K562 treated with DMSO at 1 percent for 48 hours (cell line): ENCODE measurements around the gene ABCA2. TPM values are rescaled to one million over a fixed set of nuclear protein-coding genes. Genes with fewer than 3 reads are reported as not detected.

ENCODE experiments used
- total RNA-seq: library from RNA; unstranded; fragments of 300-600 nt; gene quantifications from 2 replicates; pipeline ENCODE4 v1.2.3, GENCODE V29; 2022; ENCODE audit warnings: low replicate concordance; ENCODE audit errors: extremely low read depth

The ABCA2 gene, protein sequence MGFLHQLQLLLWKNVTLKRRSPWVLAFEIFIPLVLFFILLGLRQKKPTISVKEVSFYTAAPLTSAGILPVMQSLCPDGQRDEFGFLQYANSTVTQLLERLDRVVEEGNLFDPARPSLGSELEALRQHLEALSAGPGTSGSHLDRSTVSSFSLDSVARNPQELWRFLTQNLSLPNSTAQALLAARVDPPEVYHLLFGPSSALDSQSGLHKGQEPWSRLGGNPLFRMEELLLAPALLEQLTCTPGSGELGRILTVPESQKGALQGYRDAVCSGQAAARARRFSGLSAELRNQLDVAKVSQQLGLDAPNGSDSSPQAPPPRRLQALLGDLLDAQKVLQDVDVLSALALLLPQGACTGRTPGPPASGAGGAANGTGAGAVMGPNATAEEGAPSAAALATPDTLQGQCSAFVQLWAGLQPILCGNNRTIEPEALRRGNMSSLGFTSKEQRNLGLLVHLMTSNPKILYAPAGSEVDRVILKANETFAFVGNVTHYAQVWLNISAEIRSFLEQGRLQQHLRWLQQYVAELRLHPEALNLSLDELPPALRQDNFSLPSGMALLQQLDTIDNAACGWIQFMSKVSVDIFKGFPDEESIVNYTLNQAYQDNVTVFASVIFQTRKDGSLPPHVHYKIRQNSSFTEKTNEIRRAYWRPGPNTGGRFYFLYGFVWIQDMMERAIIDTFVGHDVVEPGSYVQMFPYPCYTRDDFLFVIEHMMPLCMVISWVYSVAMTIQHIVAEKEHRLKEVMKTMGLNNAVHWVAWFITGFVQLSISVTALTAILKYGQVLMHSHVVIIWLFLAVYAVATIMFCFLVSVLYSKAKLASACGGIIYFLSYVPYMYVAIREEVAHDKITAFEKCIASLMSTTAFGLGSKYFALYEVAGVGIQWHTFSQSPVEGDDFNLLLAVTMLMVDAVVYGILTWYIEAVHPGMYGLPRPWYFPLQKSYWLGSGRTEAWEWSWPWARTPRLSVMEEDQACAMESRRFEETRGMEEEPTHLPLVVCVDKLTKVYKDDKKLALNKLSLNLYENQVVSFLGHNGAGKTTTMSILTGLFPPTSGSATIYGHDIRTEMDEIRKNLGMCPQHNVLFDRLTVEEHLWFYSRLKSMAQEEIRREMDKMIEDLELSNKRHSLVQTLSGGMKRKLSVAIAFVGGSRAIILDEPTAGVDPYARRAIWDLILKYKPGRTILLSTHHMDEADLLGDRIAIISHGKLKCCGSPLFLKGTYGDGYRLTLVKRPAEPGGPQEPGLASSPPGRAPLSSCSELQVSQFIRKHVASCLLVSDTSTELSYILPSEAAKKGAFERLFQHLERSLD (N-terminal part only)
- not detected in 2 replicates for total RNA-seq

DNA sequence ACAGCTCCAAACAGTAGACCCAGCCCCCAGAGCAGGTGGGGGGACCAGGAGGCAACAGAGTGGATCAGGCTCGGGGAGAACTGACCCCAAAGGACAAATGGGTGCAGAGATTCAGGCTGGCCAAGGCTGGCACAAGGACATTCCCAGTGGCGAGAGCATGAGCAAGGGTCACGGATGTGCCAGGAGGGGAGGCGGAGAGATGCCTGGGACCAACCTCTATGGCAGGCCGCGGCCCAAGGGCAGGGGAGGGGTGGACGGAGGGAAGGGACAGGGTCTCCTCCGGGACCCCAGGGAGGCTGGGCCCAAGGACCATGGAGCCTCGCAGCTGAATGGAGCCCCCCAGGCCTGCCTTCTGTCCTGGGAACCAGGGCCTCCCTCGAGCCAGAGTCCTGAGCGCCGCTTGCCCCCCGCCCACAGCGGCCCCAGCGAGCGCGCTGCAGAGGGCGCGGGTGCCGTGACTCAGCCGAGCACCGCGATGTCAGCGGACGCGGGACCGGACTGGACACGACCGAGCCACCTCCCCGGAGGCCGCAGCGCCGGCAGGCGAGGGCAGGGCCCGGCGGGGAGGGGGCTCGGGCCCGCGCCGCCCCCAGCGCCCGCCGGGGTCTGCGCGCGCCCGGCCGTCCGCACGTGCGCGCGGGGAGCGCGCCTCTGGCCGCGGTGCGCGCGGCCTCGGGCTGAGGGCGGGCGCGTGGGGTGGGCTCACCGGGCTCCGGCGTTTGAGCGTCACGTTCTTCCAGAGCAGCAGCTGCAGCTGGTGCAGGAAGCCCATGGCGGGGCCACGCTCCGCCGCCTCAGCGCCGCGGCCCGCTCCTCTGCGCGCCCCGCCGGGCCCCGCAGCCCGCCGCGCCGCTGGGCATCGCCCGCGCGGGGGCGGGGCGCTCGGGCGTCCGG is at the start of gene ABCA2:
Gene ABCA2, minus strand, starts transcription at position 869 of the 894 bp plus-strand sequence. Its CDS starts 97 bp downstream, at position 772.

GRCh38 chr9:137077010-137077747 is 49.1 kb upstream of the ABCA2 start, which contains the start of gene UAP1L1:
Gene UAP1L1 (plus strand): TSS chr9:137077517. CDS start chr9:137077533, 16 bp downstream.

DNA sequence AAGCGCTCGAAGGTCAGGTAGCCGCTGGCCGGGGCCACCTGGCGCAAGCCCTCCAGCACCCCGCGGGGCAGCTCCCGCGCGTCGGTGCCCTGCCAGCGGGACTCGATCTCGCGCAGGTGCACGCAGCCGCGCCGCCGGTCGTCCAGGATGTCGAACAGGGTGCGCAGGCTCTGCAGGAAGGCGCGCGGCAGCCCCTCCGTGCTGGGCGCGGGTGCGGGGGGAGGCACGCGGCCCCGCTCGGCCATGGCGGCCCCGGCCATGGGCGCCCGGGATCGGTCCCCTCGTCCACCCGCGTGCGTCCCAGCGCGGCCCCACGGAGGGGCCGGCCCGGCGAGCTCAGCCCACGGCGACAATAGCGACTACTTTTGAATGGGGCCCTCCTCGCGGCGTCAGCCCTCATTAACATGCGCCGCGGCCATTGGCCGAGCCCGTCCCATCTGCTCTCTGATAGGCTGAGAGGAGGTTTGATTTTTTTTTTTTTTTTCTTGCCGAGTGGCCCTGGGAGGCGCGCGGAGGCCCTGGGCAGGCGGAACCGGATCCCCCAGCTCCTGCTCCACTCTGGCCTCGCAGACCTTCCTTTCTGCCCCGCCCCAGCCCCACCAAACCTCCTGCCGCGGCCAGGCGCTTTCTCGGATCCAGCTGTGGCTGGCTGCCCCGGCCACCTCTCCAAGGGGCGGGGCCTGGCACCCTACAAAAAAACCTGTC is 42.3 kb upstream of the ABCA2 start, which contains the start of gene SAPCD2:
Gene SAPCD2, minus strand, starts transcription at position 357 of the 705 bp plus-strand sequence. Its CDS starts 97 bp downstream, at position 260.

DNA sequence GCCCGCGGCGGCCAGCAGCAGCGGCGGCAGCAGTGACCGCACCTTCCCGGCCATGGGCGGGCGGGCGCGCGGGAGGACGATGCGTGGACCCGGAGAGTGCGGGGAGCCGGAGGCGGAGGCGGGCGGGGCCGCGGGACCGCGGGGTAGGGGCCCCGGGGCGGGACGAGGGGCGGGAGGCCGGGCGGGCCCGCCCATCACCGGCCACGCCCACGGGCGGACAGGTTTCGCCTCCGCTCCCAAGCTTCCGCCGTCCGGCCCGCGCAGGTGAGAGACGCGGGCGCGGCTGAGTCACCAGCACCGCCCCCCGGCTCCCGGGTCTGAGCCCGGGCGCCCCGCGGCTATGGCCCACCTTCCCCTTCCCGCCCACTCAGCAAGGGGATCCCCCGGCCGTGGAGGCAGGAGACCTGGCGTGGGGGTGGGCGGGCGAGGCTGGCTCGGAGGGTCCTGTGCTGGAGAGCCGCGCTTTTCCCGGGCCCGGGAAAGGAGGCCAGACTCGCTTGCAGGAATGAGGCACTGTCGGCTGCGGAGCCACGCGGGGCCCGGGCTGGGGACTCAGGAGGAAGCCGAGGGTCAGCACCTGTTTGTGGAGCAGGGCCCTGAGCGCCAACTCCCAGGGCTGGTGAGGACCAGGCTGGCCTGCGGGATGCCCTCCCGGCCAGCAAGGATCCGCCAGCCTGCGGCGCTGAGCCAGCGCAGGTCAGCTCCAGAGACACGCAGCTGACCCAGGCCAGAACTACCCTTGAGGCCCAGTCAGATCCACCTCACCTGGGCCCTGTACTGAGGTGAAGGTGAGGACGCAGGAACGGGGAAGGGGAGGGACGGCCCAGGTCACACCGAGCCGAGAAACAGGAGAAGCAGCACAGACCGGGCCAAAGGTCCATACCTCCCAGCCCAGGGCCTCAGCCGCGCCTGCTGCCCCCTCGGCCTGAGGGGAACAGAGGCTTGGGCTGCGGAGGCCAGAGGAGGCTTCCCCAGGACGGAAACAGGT is 26.2 kb upstream of the ABCA2 start, which contains the start of gene ENTPD2:
Gene ENTPD2, minus strand, starts transcription at position 118 of the 988 bp plus-strand sequence. Its CDS starts 64 bp downstream, at position 54.

GRCh38 chr9:137046088-137046787 is 18.2 kb upstream of the ABCA2 start, which contains the start of gene NPDC1:
Gene NPDC1 (minus strand): TSS chr9:137046177. CDS start chr9:137045989, 188 bp downstream.

GRCh38 chr9:137031904-137032640 is 4.0 kb upstream of the ABCA2 start, which contains the start of gene FUT7:
Gene FUT7 (minus strand): TSS chr9:137032088. CDS start chr9:137031991, 97 bp downstream.

DNA sequence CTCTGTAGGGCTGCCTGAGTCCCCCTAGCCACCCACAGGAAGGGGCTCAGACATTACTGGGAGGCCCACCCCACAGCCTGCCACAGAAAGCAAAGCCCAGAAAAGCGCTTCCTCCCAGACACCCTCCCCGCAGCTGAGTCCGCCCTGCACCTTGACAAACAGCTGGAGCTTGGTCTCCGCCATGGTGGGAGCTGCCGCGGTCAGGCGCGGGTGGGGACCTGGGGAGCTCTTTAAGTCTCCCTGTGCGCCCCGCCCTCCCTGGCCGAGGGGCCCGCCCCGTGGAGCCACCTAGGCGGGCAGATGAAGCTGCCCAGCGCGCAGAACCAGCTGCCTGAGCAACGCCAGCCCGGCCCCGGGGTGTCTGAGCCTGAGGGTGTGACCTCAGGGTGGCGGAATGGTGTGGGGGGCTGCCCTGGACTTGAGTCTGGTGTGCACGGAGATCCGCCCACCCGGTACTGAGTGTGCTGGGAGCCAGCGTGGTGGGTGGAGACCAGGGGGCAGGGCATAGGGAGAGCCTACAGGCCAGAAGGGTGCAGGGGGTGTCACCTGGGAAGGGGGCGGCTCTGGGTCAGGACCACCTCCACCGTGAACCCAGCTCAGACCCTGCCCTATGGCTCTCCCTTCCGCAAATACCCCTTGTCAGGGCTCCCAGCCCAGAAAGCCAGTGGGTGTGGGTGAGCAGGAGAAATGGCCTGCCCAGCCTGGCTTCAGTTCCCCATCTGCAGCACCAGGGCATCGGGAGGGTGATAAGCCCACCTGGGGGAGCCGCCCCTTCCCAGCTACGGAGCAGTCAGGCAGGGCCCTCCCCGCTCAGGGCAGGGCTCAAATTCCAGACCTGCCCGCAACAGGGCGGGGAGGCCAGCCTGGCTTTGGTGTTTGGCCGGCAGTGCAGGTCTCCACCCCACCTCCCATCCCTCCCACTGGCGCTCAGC is 31.4 kb downstream of the ABCA2 start, which contains the start of gene CLIC3:
Gene CLIC3, minus strand, starts transcription at position 208 of the 932 bp plus-strand sequence. Its CDS starts 25 bp downstream, at position 183.

GRCh38 chr9:136991993-136992818 is 35.8 kb downstream of the ABCA2 start, which contains the start of gene PAXX:
Gene PAXX (plus strand): TSS chr9:136992422. CDS start chr9:136992444, 22 bp downstream.

DNA sequence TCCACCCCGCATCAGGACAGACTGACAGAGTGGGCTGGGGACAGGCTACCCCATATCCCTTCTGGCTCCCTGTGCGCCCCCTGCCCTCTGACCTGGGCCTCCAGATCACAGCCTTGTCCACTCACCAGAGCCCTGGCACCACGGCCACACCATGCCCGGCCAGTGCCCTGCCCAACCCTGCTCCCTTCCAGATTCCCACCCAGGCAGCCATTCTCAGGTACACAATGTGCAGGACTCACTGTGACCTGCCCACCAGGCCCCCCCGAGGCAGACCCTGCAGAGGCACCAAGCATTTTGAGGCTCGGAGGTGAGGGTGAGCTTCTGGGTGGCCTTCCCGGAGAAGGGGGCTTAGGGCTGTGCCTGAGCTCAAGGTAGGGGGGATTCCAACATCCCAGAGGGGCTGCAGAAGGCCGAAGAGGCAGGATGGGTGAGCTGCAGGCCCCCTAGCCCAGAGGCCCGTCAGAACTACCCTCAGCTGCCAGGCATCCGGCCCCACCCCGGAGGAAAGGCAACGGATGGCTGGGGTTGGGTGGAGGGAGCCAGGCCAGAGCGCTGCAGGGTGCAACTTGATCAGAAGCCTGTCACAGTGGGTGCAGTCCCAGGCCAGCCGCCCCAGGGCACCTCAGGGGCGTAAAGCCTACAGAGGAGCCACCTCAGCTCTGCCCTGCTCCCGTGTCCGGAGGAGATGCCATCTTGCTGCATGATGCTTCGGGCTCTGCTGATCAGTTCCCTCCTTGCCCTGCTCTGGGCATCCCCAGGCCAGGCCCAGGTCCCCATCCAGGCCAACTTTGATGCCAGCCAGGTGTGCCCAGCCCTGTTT is 45.6 kb downstream of the ABCA2 start, which contains the start of gene LCNL1:
Gene LCNL1, plus strand, starts transcription at position 762 of the 820 bp plus-strand sequence. CDS start 594 bp downstream, outside the sequence.

GRCh38 chr9:136977223-136977622 is 50.8 kb downstream of the ABCA2 start, which contains the start of gene PTGDS:
Gene PTGDS (plus strand): TSS chr9:136977504. CDS start chr9:136977579, 75 bp downstream.

